Activated T-helper 9 cell treated with anti-CD3 and anti-CD28 coated beads, Interleukin-2, amount 50 U/mL, for 16 hours (primary cell): ENCODE results near the gene ZNF28.
A peak's percentile ranks its signal among the peaks of the same experiment; 100 is the strongest.
"Not testable (repeated sequence)": the region's sequence is repeated elsewhere in the genome, so short reads cannot be mapped to it uniquely, and the experiment has no call there.

ENCODE experiments used
- DNase-seq: peaks from one replicate; pipeline ENCODE4 v3.0.0-alpha.2; 2020; ENCODE audit warnings: low read depth

Gene ZNF28

GRCh38 chr19:52821204-52821960, at the start of gene ZNF28:
TSS of gene ZNF28 (minus strand) at chr19:52821633. CDS start at chr19:52817958, 3,675 bp downstream.
- DNase-seq = peak; percentile 38

GRCh38 chr19:52868031-52868430, 46.6 kb upstream of the ZNF28 start:
- DNase-seq = not testable (repeated sequence)

GRCh38 chr19:52857378-52858191, 36.2 kb upstream of the ZNF28 start, which contains the start of gene ZNF468:
TSS of gene ZNF468 (minus strand) at chr19:52857619. CDS start at chr19:52854272, 3,347 bp downstream.
- DNase-seq = peak; percentile 56

GRCh38 chr19:52856540-52857377, 35.3 kb upstream of the ZNF28 start:
- DNase-seq = not testable (repeated sequence)

- DNase-seq = not testable (repeated sequence)
Measured at GRCh38 chr19:52847352-52847751, 25.9 kb upstream of the ZNF28 start.

- not testable (repeated sequence) for DNase-seq
Measured at GRCh38 chr19:52840825-52841465, 19.5 kb upstream of the ZNF28 start.

GRCh38 chr19:52834289-52834688, 12.9 kb upstream of the ZNF28 start:
- DNase-seq = not testable (repeated sequence)

GRCh38 chr19:52833541-52833940, 12.1 kb upstream of the ZNF28 start:
- not testable (repeated sequence) for DNase-seq

GRCh38 chr19:52829866-52830265, 8.4 kb upstream of the ZNF28 start:
- not testable (repeated sequence) for DNase-seq

GRCh38 chr19:52825765-52826164, 4.3 kb upstream of the ZNF28 start:
- DNase-seq = no peak

- DNase-seq = no peak
Measured at GRCh38 chr19:52823676-52824075, 2.2 kb upstream of the ZNF28 start.

- DNase-seq = not testable (repeated sequence)
Measured at GRCh38 chr19:52820472-52821203, 795 bp downstream of the ZNF28 start.

- no peak for DNase-seq
Measured at GRCh38 chr19:52809801-52810200, 11.6 kb downstream of the ZNF28 start.

- not testable (repeated sequence) for DNase-seq
Measured at GRCh38 chr19:52799950-52800640, 21.3 kb downstream of the ZNF28 start.

GRCh38 chr19:52789440-52789839, 32.0 kb downstream of the ZNF28 start:
- no peak for DNase-seq

GRCh38 chr19:52786464-52787354, 34.7 kb downstream of the ZNF28 start, which contains the start of gene ZNF600:
TSS of gene ZNF600 (minus strand) at chr19:52786791. CDS start at chr19:52778888, 7,903 bp downstream.
- DNase-seq = peak; percentile 56

GRCh38 chr19:52786078-52786463, 35.4 kb downstream of the ZNF28 start:
- DNase-seq = no peak

GRCh38 chr19:52785506-52785905, 35.9 kb downstream of the ZNF28 start:
- no peak for DNase-seq

GRCh38 chr19:52782864-52783263, 38.6 kb downstream of the ZNF28 start:
- DNase-seq = not testable (repeated sequence)
